Trophoblast cell (in vitro differentiated cells and primary cell): Measurements from ENCODE around the gene UQCC5.
A peak's percentile ranks its signal among the peaks of the same experiment; 100 is the strongest.

Experiments
- DNase-seq, 2 donors: peaks; one replicate each; pipeline ENCODE4 v3.0.0-alpha.2; 2016
- H2AFZ ChIP-seq: 2 replicates; pipeline ENCODE4 v1.6.1; 2013; ENCODE audit warnings: low read length, moderate library complexity, mild to moderate bottlenecking; ENCODE audit not compliant: insufficient read depth, poor library complexity
- H2AK5ac ChIP-seq: 2 replicates; pipeline ENCODE4 v1.6.1; 2013; ENCODE audit warnings: mild to moderate bottlenecking, low read length
- H2BK120ac ChIP-seq: 2 replicates; pipeline ENCODE4 v1.6.1; 2013; ENCODE audit warnings: low read length, mild to moderate bottlenecking, moderate library complexity; ENCODE audit not compliant: insufficient read depth, poor library complexity
- H2BK12ac ChIP-seq: 2 replicates; pipeline ENCODE4 v1.6.1; 2013; ENCODE audit warnings: mild to moderate bottlenecking, low read length, moderate library complexity
- H2BK5ac ChIP-seq: 2 replicates; pipeline ENCODE4 v1.6.1; 2013; ENCODE audit warnings: low read length, low read depth, moderate library complexity, mild to moderate bottlenecking; ENCODE audit not compliant: poor library complexity
- H3K14ac ChIP-seq: 2 replicates; pipeline ENCODE4 v1.6.1; 2013; ENCODE audit warnings: mild to moderate bottlenecking, low read length
- H3K18ac ChIP-seq: 2 replicates; pipeline ENCODE4 v1.6.1; 2013; ENCODE audit warnings: mild to moderate bottlenecking, low read length
- H3K23ac ChIP-seq: 2 replicates; pipeline ENCODE4 v1.6.1; 2013; ENCODE audit warnings: low read length
- H3K27ac ChIP-seq: 2 replicates; pipeline ENCODE4 v1.5.1; 2013; ENCODE audit warnings: low read depth, mild to moderate bottlenecking, inconsistent platforms, low read length, moderate library complexity
- H3K27me3 ChIP-seq: 2 replicates; pipeline ENCODE4 v1.6.1; 2013; ENCODE audit warnings: inconsistent platforms, mild to moderate bottlenecking, low read length, moderate library complexity; ENCODE audit not compliant: insufficient read depth
- H3K36me3 ChIP-seq, 2 experiments: 1 replicate in 1 of 2; 2 replicates in 1 of 2; pipeline ENCODE4 v1.6.1; 2013; ENCODE audit warnings: low read length in 2 of 2, mild to moderate bottlenecking in 2 of 2, moderate library complexity in 1 of 2; ENCODE audit not compliant: insufficient read depth in 2 of 2, control insufficient read depth in 1 of 2
- H3K4ac ChIP-seq: 2 replicates; pipeline ENCODE4 v1.6.1; 2013; ENCODE audit warnings: low read depth, mild to moderate bottlenecking, low read length, moderate library complexity
- H3K4me1 ChIP-seq, 2 experiments: 1 replicate in 1 of 2; 2 replicates in 1 of 2; pipeline ENCODE4 v1.6.1; 2013; ENCODE audit warnings: low read length in 2 of 2, mild to moderate bottlenecking in 2 of 2, moderate library complexity in 1 of 2; ENCODE audit not compliant: insufficient read depth in 2 of 2, control insufficient read depth in 1 of 2
- H3K4me2 ChIP-seq: 2 replicates; pipeline ENCODE4 v1.6.1; 2013; ENCODE audit warnings: inconsistent platforms, mild to moderate bottlenecking, low read length, moderate library complexity
- H3K4me3 ChIP-seq: 2 replicates; pipeline ENCODE4 v1.5.1; 2013; ENCODE audit warnings: mild to moderate bottlenecking, low read depth, low read length, inconsistent platforms
- H3K79me1 ChIP-seq: one replicate; pipeline ENCODE4 v1.6.1; 2013; ENCODE audit warnings: low read length
- H3K79me2 ChIP-seq: 2 replicates; pipeline ENCODE4 v1.6.1; 2013; ENCODE audit warnings: low read length, mild to moderate bottlenecking; ENCODE audit not compliant: control insufficient read depth, insufficient read depth, poor library complexity
- H3K9ac ChIP-seq: 2 replicates; pipeline ENCODE4 v1.6.1; 2013; ENCODE audit warnings: mild to moderate bottlenecking, low read length
- H3K9me3 ChIP-seq: 2 replicates; pipeline ENCODE4 v1.6.1; 2013; ENCODE audit warnings: low read depth, mild to moderate bottlenecking, control low read depth, inconsistent platforms, low read length; ENCODE audit not compliant: insufficient read depth
- H4K12ac ChIP-seq: 2 replicates; pipeline ENCODE4 v1.6.1; 2013; ENCODE audit warnings: low read depth, mild to moderate bottlenecking, low read length, moderate library complexity
- H4K8ac ChIP-seq: 2 replicates; pipeline ENCODE4 v1.6.1; 2013; ENCODE audit warnings: low read depth, mild to moderate bottlenecking, low read length, moderate library complexity
- H4K91ac ChIP-seq: one replicate; pipeline ENCODE4 v1.6.1; 2013; ENCODE audit warnings: low read depth, mild to moderate bottlenecking, low read length, moderate library complexity
- WGBS: extraction: QIAGEN DNeasy Blood & Tissue Kit; methylation state at CpG from one replicate; pipeline ENCODE4 v1.1.7; 2013; ENCODE audit warnings: missing lambda C conversion rate; ENCODE audit not compliant: insufficient read length, insufficient coverage; ENCODE audit errors: extremely low coverage; 5-methylcytosine and 5-hydroxymethylcytosine counted together

The UQCC5 gene

DNA sequence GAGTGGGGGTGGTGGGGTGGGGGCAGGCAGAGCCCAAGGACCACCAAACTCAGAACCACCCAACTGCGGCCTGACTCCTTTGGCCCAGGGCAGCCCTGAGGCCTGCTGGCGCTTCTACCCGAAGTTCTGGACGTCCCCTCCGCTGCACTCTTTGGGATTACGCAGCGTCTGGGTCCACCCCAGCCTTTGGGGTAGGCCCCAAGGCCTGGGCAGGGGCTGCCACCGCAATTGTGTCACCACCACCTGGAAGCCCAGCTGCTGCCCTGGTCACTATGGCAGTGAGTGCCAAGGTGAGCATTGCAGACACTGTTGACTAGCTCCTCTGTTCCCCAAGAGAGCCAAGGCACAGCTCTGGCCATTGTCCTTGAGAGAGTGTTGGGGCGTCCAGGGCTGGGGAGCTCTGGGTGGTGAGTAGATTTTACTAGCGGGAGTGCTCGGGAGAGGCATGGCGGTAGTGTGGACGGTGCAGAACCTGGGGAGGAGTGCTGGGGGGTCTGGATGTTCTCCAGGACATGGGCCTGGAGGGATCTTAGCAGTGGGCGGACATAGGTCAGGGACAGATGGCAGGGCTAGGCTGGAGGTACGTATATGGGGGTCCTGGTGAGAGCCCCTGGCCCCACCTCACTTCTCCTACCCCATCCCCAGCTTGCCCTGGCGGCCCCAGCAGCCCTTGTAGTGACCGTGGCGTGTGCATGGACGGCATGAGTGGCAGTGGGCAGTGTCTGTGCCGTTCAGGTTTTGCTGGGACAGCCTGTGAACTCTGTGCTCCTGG lies 15.5 kb upstream of the UQCC5 start:
- DNase-seq = no peak
- Histone ChIP-seq H3K9me3 (peaks cover 8% of the 10 kb centered on the region), H2BK120ac (no peak overlapping the region), H3K9ac (no peak overlapping the region), H3K18ac (no peak overlapping the region), H3K4me2 (no peak overlapping the region), H4K91ac (no peak overlapping the region), H4K12ac (no peak overlapping the region), H3K27ac (no peak overlapping the region), H2BK5ac (no peak overlapping the region), H2BK12ac (no peak overlapping the region), H4K8ac (no peak overlapping the region), H3K27me3 (no peaks in the 10 kb centered on the region), H3K4ac (no peak overlapping the region), H3K4me1 (peaks cover 8 to 18% of the 10 kb centered on the region in 2 experiments), H3K4me3 (peak overlapping the region; percentile 2), H3K14ac (no peak overlapping the region), H3K23ac (no peak overlapping the region), H3K79me1 (peaks cover 6% of the 10 kb centered on the region), H3K36me3 (peaks cover 33 to 37% of the 10 kb centered on the region in 2 experiments), H2AK5ac (no peak overlapping the region), H2AFZ (no peak overlapping the region), H3K79me2 (peaks cover 2% of the 10 kb centered on the region)
- no CpG with 5 or more reads among the region's 20 CpGs for WGBS

DNA sequence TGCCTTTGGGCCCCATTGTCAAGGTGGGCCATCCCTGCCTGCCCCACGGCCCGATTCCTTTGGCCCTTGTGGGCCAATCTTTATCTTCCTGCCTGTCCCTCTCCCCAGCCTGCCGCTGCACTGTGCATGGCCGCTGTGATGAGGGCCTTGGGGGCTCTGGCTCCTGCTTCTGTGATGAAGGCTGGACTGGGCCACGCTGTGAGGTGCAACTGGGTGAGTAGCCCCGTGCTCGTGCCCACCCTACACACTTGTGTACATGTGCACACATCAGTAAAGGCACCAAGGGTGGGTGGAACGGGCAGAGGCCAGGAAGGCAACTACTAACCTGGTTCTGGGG lies 14.9 kb upstream of the UQCC5 start:
- Histone ChIP-seq H3K23ac (no peak overlapping the region), H3K14ac (no peak overlapping the region), H3K9me3 (peaks cover 8% of the 10 kb centered on the region), H2BK120ac (no peak overlapping the region), H2AFZ (no peak overlapping the region), H2BK12ac (no peak overlapping the region), H4K12ac (no peak overlapping the region), H2BK5ac (no peak overlapping the region), H3K4ac (no peak overlapping the region), H3K18ac (no peak overlapping the region), H3K9ac (no peak overlapping the region), H3K27ac (no peak overlapping the region), H3K4me3 (peak overlapping the region; percentile 2), H4K8ac (no peak overlapping the region), H2AK5ac (no peak overlapping the region), H3K27me3 (no peaks in the 10 kb centered on the region), H3K79me1 (peaks cover 12% of the 10 kb centered on the region), H3K4me1 (peaks cover 14 to 23% of the 10 kb centered on the region in 2 experiments), H4K91ac (no peak overlapping the region), H3K4me2 (no peak overlapping the region), H3K79me2 (peaks cover 2% of the 10 kb centered on the region), H3K36me3 (peaks cover 33 to 40% of the 10 kb centered on the region in 2 experiments)
- WGBS = no CpG with 5 or more reads among the region's 8 CpGs
- no peak for DNase-seq

DNA sequence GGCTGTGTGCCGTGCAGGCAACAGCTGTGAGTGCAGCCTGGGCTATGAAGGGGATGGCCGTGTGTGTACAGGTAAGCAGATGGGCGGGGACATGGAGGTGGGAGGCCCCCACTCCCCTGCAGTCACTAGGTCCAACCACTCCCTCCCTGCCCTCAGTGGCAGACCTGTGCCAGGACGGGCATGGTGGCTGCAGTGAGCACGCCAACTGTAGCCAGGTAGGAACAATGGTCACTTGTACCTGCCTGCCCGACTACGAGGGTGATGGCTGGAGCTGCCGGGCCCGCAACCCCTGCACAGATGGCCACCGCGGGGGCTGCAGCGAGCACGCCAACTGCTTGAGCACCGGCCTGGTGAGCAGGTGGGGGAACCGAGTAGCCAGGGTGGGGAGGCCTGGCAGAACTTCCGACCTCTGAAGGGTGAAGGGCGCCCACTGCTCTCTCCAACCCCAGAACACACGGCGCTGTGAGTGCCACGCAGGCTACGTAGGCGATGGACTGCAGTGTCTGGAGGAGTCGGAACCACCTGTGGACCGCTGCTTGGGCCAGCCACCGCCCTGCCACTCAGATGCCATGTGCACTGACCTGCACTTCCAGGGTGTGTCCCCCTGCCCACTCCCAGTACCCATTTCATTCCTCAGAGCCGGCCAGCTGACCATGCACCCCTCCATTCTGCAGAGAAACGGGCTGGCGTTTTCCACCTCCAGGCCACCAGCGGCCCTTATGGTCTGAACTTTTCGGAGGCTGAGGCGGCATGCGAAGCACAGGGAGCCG lies 14.3 kb upstream of the UQCC5 start:
- Histone ChIP-seq H3K14ac (no peak overlapping the region), H4K12ac (no peak overlapping the region), H2BK5ac (no peak overlapping the region), H3K79me2 (peaks cover 2% of the 10 kb centered on the region), H2AK5ac (no peak overlapping the region), H3K4me3 (peak overlapping the region; percentile 23), H4K91ac (no peak overlapping the region), H3K4ac (no peak overlapping the region), H4K8ac (no peak overlapping the region), H2BK120ac (no peak overlapping the region), H3K79me1 (peaks cover 12% of the 10 kb centered on the region), H2BK12ac (no peak overlapping the region), H3K4me1 (peaks cover 17 to 29% of the 10 kb centered on the region in 2 experiments), H3K27ac (no peak overlapping the region), H3K9ac (no peak overlapping the region), H3K18ac (no peak overlapping the region), H2AFZ (no peak overlapping the region), H3K36me3 (peaks cover 33 to 40% of the 10 kb centered on the region in 2 experiments), H3K9me3 (peaks cover 8% of the 10 kb centered on the region), H3K4me2 (no peak overlapping the region), H3K23ac (no peak overlapping the region), H3K27me3 (no peaks in the 10 kb centered on the region)
- DNase-seq = no peak
- no CpG with 5 or more reads among the region's 33 CpGs for WGBS

DNA sequence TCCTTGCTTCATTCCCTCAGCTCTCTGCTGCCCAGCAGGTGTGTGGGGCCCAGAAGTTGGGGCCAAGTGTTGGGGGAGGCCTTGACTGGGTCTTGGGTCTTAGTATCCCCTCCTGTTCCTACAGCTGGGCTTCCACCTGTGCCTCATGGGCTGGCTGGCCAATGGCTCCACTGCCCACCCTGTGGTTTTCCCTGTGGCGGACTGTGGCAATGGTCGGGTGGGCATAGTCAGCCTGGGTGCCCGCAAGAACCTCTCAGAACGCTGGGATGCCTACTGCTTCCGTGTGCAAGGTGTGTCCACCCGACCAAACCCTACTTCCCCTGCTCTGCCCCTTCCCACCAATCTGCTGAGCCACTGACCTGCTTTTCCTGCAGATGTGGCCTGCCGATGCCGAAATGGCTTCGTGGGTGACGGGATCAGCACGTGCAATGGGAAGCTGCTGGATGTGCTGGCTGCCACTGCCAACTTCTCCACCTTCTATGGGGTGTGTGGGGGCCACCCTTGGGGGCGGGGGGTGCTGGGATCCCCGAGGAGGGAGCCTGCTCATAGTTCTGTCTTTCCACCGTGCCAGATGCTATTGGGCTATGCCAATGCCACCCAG lies 13.7 kb upstream of the UQCC5 start:
- Histone ChIP-seq H4K12ac (no peak overlapping the region), H3K79me2 (peaks cover 2% of the 10 kb centered on the region), H4K8ac (no peak overlapping the region), H2BK120ac (no peak overlapping the region), H4K91ac (no peak overlapping the region), H3K23ac (no peak overlapping the region), H3K36me3 (peaks cover 40 to 46% of the 10 kb centered on the region in 2 experiments), H3K27ac (no peak overlapping the region), H3K4me3 (no peak overlapping the region), H3K9me3 (peaks cover 7% of the 10 kb centered on the region), H2AK5ac (no peak overlapping the region), H3K4me1 (peaks cover 24 to 36% of the 10 kb centered on the region in 2 experiments), H2AFZ (no peak overlapping the region), H3K4ac (no peak overlapping the region), H3K4me2 (no peak overlapping the region), H3K14ac (no peak overlapping the region), H3K18ac (no peak overlapping the region), H3K27me3 (no peaks in the 10 kb centered on the region), H2BK5ac (no peak overlapping the region), H3K79me1 (peaks cover 18% of the 10 kb centered on the region), H3K9ac (no peak overlapping the region), H2BK12ac (no peak overlapping the region)
- no peak for DNase-seq
- no CpG with 5 or more reads among the region's 14 CpGs for WGBS
